Measurements from ENCODE around the gene SGSM1.

The SGSM1 gene

GRCh38 chr22:24948356-24949202 is 142.6 kb downstream of the SGSM1 start:
- in situ Hi-C loops (cut with MboI; ENCODE audit: low sequenced_read_pairs), result no loop called here

GRCh38 chr22:24950272-24950902 is 144.4 kb downstream of the SGSM1 start:
- in situ Hi-C loops (cut with MboI; ENCODE audit: low sequenced_read_pairs), result no loop called here

GRCh38 chr22:24951942-24952836 is 146.2 kb downstream of the SGSM1 start, which contains the start of gene KIAA1671:
Gene KIAA1671 (plus strand): TSS chr22:24952716. CDS start chr22:25028000, 75,284 bp downstream.
- in situ Hi-C loops (cut with MboI; ENCODE audit: low sequenced_read_pairs), result no loop called here

GRCh38 chr22:24952837-24953383 is 146.9 kb downstream of the SGSM1 start:
- in situ Hi-C loops (cut with MboI; ENCODE audit: low sequenced_read_pairs), result no loop called here

- in situ Hi-C loops (cut with MboI; ENCODE audit: low sequenced_read_pairs), result no loop called here
Observed at GRCh38 chr22:24953384-24954113, 147.5 kb downstream of the SGSM1 start.

GRCh38 chr22:24954114-24954463 is 148.1 kb downstream of the SGSM1 start:
- in situ Hi-C loops (cut with MboI; ENCODE audit: low sequenced_read_pairs), result no loop called here

- in situ Hi-C loops (cut with MboI; ENCODE audit: low sequenced_read_pairs), result no loop called here
Observed at GRCh38 chr22:24954856-24955255, 148.8 kb downstream of the SGSM1 start.

GRCh38 chr22:24957043-24957442 is 151.0 kb downstream of the SGSM1 start:
- in situ Hi-C loops (cut with MboI; ENCODE audit: low sequenced_read_pairs), result no loop called here

GRCh38 chr22:24961217-24961844 is 155.3 kb downstream of the SGSM1 start:
- in situ Hi-C loops (cut with MboI; ENCODE audit: low sequenced_read_pairs), result no loop called here

GRCh38 chr22:24962094-24962493 is 156.1 kb downstream of the SGSM1 start:
- in situ Hi-C loops (cut with MboI; ENCODE audit: low sequenced_read_pairs), result no loop called here

GRCh38 chr22:24962835-24963234 is 156.8 kb downstream of the SGSM1 start:
- in situ Hi-C loops (cut with MboI; ENCODE audit: low sequenced_read_pairs), result no loop called here

- in situ Hi-C loops (cut with MboI; ENCODE audit: low sequenced_read_pairs), result no loop called here
Observed at GRCh38 chr22:24964441-24964840, 158.4 kb downstream of the SGSM1 start.

- in situ Hi-C loops (cut with MboI; ENCODE audit: low sequenced_read_pairs), result no loop called here
Observed at GRCh38 chr22:24965822-24966626, 160.0 kb downstream of the SGSM1 start.

GRCh38 chr22:24968066-24968561 is 162.1 kb downstream of the SGSM1 start:
- in situ Hi-C loops (cut with MboI; ENCODE audit: low sequenced_read_pairs), result no loop called here

- in situ Hi-C loops (cut with MboI; ENCODE audit: low sequenced_read_pairs), result no loop called here
Observed at GRCh38 chr22:24969560-24970301, 163.7 kb downstream of the SGSM1 start.

GRCh38 chr22:24972369-24972768 is 166.4 kb downstream of the SGSM1 start:
- in situ Hi-C loops (cut with MboI; ENCODE audit: low sequenced_read_pairs), result no loop called here

GRCh38 chr22:24973872-24974271 is 167.9 kb downstream of the SGSM1 start:
- in situ Hi-C loops (cut with MboI; ENCODE audit: low sequenced_read_pairs), result no loop called here

- in situ Hi-C loops (cut with MboI; ENCODE audit: low sequenced_read_pairs), result no loop called here
Observed at GRCh38 chr22:24975125-24975640, 169.2 kb downstream of the SGSM1 start.
